Breast epithelium (tissue), 4 donors: ENCODE results near the gene EFL1. TPM values are rescaled to one million over a fixed set of nuclear protein-coding genes. Genes with fewer than 3 reads are reported as not detected.
"Not testable (repeated sequence)": the region's sequence is repeated elsewhere in the genome, so short reads cannot be mapped to it uniquely, and the experiment has no call there.

Source experiments
- DNase-seq, 2 donors: peaks; one replicate each; pipeline ENCODE4 v3.0.0-alpha.2; 2019; ENCODE audit warnings: low spot score in 2 of 2
- H3K27ac ChIP-seq, 2 donors: fragments of 200-600 bp; sonication (generic) in 1 of 2; one replicate each; pipeline ENCODE4 v1.5.1; 2016 to 2019; ENCODE audit warnings: mild to moderate bottlenecking in 1 of 2
- H3K27me3 ChIP-seq, 2 donors: fragments of 200-600 bp; sonication (generic) in 1 of 2; one replicate each; pipeline versions ENCODE4 v1.5.1 to v1.6.0; 2017 to 2019; ENCODE audit warnings: control low read depth in 1 of 2, mild to moderate bottlenecking in 1 of 2
- H3K36me3 ChIP-seq: fragments of 200-600 bp; one replicate; pipeline ENCODE4 v1.5.1; 2019
- H3K4me1 ChIP-seq, 2 donors: fragments of 200-600 bp; sonication (generic); one replicate each; pipeline ENCODE4 v1.5.1; 2016 to 2019; ENCODE audit warnings: control low read depth in 1 of 2
- H3K4me3 ChIP-seq, 3 donors: fragments of 200-600 bp; sonication (generic); 1 replicate in 2 of 3; 2 replicates in 1 of 3; pipeline ENCODE4 v1.5.1; 2016 to 2019; ENCODE audit warnings: mild to moderate bottlenecking in 3 of 3, moderate library complexity in 2 of 3
- H3K9me3 ChIP-seq, 2 donors: fragments of 200-600 bp; sonication (generic) in 1 of 2; one replicate each; pipeline ENCODE4 v1.5.1; 2016 to 2019; ENCODE audit warnings: control low read depth in 1 of 2
- CTCF ChIP-seq, 3 donors: fragments of 450-650 bp; IDR thresholded peaks; one replicate each; pipeline ENCODE4 v1.5.1; 2016 to 2017; ENCODE audit warnings: antibody characterized with exemption in 3 of 3, mild to moderate bottlenecking in 3 of 3, moderate library complexity in 3 of 3
- POLR2A ChIP-seq: fragments of 450-650 bp; IDR thresholded peaks from one replicate; pipeline ENCODE4 v1.6.1; 2016; ENCODE audit warnings: antibody characterized with exemption, mild to moderate bottlenecking, moderate library complexity
- POLR2AphosphoS5 ChIP-seq, 3 donors: sonication (generic); formaldehyde crosslinking; IDR thresholded peaks; one replicate each; pipeline ENCODE4 v1.6.1; 2017; ENCODE audit warnings: antibody characterized with exemption in 3 of 3
- intact Hi-C: fragments of 100-400 bp; cut with DNase I; formaldehyde crosslinking; loops from one replicate; pipeline ENCODE4 v1.15.1; 2023; ENCODE audit warnings: low total_unique reads
- total RNA-seq, 3 donors: library from RNA; depleted of rRNA; stranded (reverse); fragments of >200 nt; gene quantifications; one replicate each; pipeline ENCODE4 v1.1.0, GENCODE V29; 2016

Gene EFL1
- total RNA-seq, 3 donors from 2014 or later = 12.5 to 23.7 (median 22.9) TPM

GRCh38 chr15:82196353-82196752 lies 66.2 kb downstream of the EFL1 start:
- no peak for DNase-seq
- Histone ChIP-seq H3K27me3 (no peaks in the 10 kb centered on the region), H3K9me3 (no peaks in the 10 kb centered on the region), H3K27ac (no peak overlapping the region), H3K36me3 (no peaks in the 10 kb centered on the region), H3K4me3 (no peak overlapping the region), H3K4me1 (no peaks in the 10 kb centered on the region)
- no peak for TF ChIP-seq POLR2AphosphoS5 (IDR thresholded peaks at IDR 0.05)
- no peak for TF ChIP-seq CTCF (IDR thresholded peaks at IDR 0.05)
- TF ChIP-seq POLR2A = no peak
- intact Hi-C loops = no loop called here

- intact Hi-C loops, DNase-seq, H3K4me3 ChIP-seq, H3K27me3 ChIP-seq, H3K27ac ChIP-seq, H3K4me1 ChIP-seq, H3K36me3 ChIP-seq, H3K9me3 ChIP-seq: not testable (repeated sequence)
These were observed 66.7 kb downstream of the EFL1 start for GRCh38 chr15:82195818-82196217.

- H3K27ac ChIP-seq, H3K27me3 ChIP-seq, H3K36me3 ChIP-seq, intact Hi-C loops, H3K4me1 ChIP-seq, DNase-seq, H3K4me3 ChIP-seq, H3K9me3 ChIP-seq: not testable (repeated sequence)
These were observed 68.0 kb downstream of the EFL1 start for GRCh38 chr15:82194488-82194887.

- H3K9me3 ChIP-seq, H3K27me3 ChIP-seq, H3K4me3 ChIP-seq, H3K4me1 ChIP-seq, H3K36me3 ChIP-seq, intact Hi-C loops, H3K27ac ChIP-seq, DNase-seq: not testable (repeated sequence)
These were observed 69.1 kb downstream of the EFL1 start for GRCh38 chr15:82193435-82193834.

GRCh38 chr15:82192394-82192793 lies 70.1 kb downstream of the EFL1 start:
- H3K4me3 ChIP-seq, intact Hi-C loops, H3K27ac ChIP-seq, H3K36me3 ChIP-seq, H3K27me3 ChIP-seq, H3K4me1 ChIP-seq, H3K9me3 ChIP-seq, DNase-seq: not testable (repeated sequence)

- Histone ChIP-seq H3K9me3 (no peaks in the 10 kb centered on the region), H3K27ac (no peak overlapping the region), H3K36me3 (no peaks in the 10 kb centered on the region), H3K4me1 (peaks cover 5 to 6% of the 10 kb centered on the region in 2 donors), H3K4me3 (no peak overlapping the region), H3K27me3 (no peaks in the 10 kb centered on the region)
- TF ChIP-seq CTCF (IDR thresholded peaks at IDR 0.05) (no peak), POLR2A (no peak), POLR2AphosphoS5 (IDR thresholded peaks at IDR 0.05) (no peak)
- DNase-seq = no peak
- intact Hi-C loops = no loop called here
These were observed 75.7 kb downstream of the EFL1 start for GRCh38 chr15:82186719-82187406.

- TF ChIP-seq CTCF (IDR thresholded peaks at IDR 0.05) (no peak), POLR2AphosphoS5 (IDR thresholded peaks at IDR 0.05) (no peak), POLR2A (no peak)
- Histone ChIP-seq H3K27me3 (no peaks in the 10 kb centered on the region), H3K9me3 (no peaks in the 10 kb centered on the region), H3K4me1 (peaks cover 5 to 6% of the 10 kb centered on the region in 2 donors), H3K4me3 (no peak overlapping the region), H3K27ac (no peak overlapping the region), H3K36me3 (no peaks in the 10 kb centered on the region)
- DNase-seq = no peak
- intact Hi-C loops = no loop called here
These were observed 76.4 kb downstream of the EFL1 start for GRCh38 chr15:82186161-82186560.
